H1 (cell line): ENCODE data around the gene MYRF. TPM values are rescaled to one million over a fixed set of nuclear protein-coding genes. Genes with fewer than 3 reads are reported as not detected.

Experiments
- CTCF ChIA-PET: fragments of 300-600 bp; sonication (Branson Sonifier 250); formaldehyde crosslinking; loops from one replicate; lab custom pipeline; 2021; ENCODE audit not compliant: partially characterized antibody; lab: Charles Lee
- POLR2A ChIA-PET: fragments of 300-600 bp; sonication (Branson Sonifier 250); formaldehyde crosslinking; loops from one replicate; lab custom pipeline; 2021; ENCODE audit warnings: inconsistent platforms; ENCODE audit not compliant: partially characterized antibody; lab: Charles Lee
- DNase-seq, 2 experiments: peaks; one replicate each; pipeline versions ENCODE4 v3.0.0 to v3.0.0-alpha.2; 2010 to 2022; ENCODE audit warnings: low spot score in 2 of 2, low read depth in 1 of 2, mixed read lengths in 1 of 2
- FAIRE-seq: peaks from 2 replicates; lab custom pipeline; 2011; peaks lifted over from hg19 to GRCh38; lab: Jason Lieb, UNC
- H2AFZ ChIP-seq: 2 replicates; pipeline ENCODE4 v1.8.1; 2012; ENCODE audit warnings: low read length, inconsistent platforms
- H2AK5ac ChIP-seq: 2 replicates; pipeline ENCODE4 v1.6.1; 2013; ENCODE audit warnings: low read depth, low read length
- H2BK120ac ChIP-seq: replicated peaks from 2 replicates; pipeline ENCODE3; 2013; ENCODE audit warnings: low read depth, low read length, inconsistent platforms
- H2BK12ac ChIP-seq: 2 replicates; pipeline ENCODE4 v1.6.1; 2013; ENCODE audit warnings: low read depth, low read length
- H2BK15ac ChIP-seq: 2 replicates; pipeline ENCODE4 v1.6.1; 2013; ENCODE audit warnings: low read length
- H2BK20ac ChIP-seq: 2 replicates; pipeline ENCODE4 v1.6.1; 2013; ENCODE audit warnings: low read length
- H2BK5ac ChIP-seq: 2 replicates; pipeline ENCODE4 v1.6.1; 2013; ENCODE audit warnings: low read depth, low read length
- H3K14ac ChIP-seq: 2 replicates; pipeline ENCODE4 v1.6.1; 2013; ENCODE audit warnings: inconsistent platforms; ENCODE audit not compliant: insufficient read length
- H3K18ac ChIP-seq: 2 replicates; pipeline ENCODE4 v1.6.1; 2013; ENCODE audit warnings: low read length; ENCODE audit errors: extremely low read depth
- H3K23ac ChIP-seq: 2 replicates; pipeline ENCODE4 v1.6.1; 2013; ENCODE audit warnings: inconsistent platforms; ENCODE audit not compliant: insufficient read length
- H3K23me2 ChIP-seq: 2 replicates; pipeline ENCODE4 v1.6.1; 2013; ENCODE audit warnings: low read depth, low read length
- H3K27ac ChIP-seq: 2 replicates; pipeline ENCODE4 v1.6.1; 2011; ENCODE audit warnings: low read depth, low read length, inconsistent platforms
- H3K27me3 ChIP-seq, 4 experiments: replicated peaks in 1 of 4; 1 replicate in 1 of 4; 2 replicates in 3 of 4; pipeline versions ENCODE4 v1.6.1 to v1.8.1; 2011 to 2013; ENCODE audit warnings: low read length in 3 of 4, mild to moderate bottlenecking in 3 of 4, inconsistent platforms in 2 of 4, mixed read lengths in 2 of 4, moderate library complexity in 1 of 4; ENCODE audit not compliant: control insufficient read depth in 3 of 4, insufficient read depth in 3 of 4; ENCODE audit errors: extremely low read depth in 1 of 4
- H3K36me3 ChIP-seq, 4 experiments: 2 replicates each; pipeline versions ENCODE4 v1.6.1 to v1.8.1; 2011 to 2013; ENCODE audit warnings: mild to moderate bottlenecking in 4 of 4, low read length in 3 of 4, moderate library complexity in 2 of 4, control low read depth in 1 of 4, inconsistent platforms in 1 of 4; ENCODE audit not compliant: insufficient read depth in 4 of 4, control insufficient read depth in 2 of 4
- H3K4ac ChIP-seq: replicated peaks from 2 replicates; pipeline ENCODE3; 2013; ENCODE audit warnings: low read length, low read depth, mixed read lengths, inconsistent platforms; ENCODE audit not compliant: insufficient read length
- H3K4me1 ChIP-seq, 4 experiments: replicated peaks in 1 of 4; 1 replicate in 1 of 4; 2 replicates in 3 of 4; pipeline versions ENCODE4 v1.6.1 to v1.8.1; 2011 to 2013; ENCODE audit warnings: low read length in 3 of 4, inconsistent platforms in 2 of 4, mixed read lengths in 1 of 4; ENCODE audit not compliant: insufficient read depth in 4 of 4, control insufficient read depth in 3 of 4
- H3K4me2 ChIP-seq, 2 experiments: 2 replicates each; pipeline versions ENCODE4 v1.6.1 to v1.8.1; 2011 to 2013; ENCODE audit warnings: low read depth in 2 of 2, low read length in 2 of 2, control low read depth in 1 of 2, inconsistent platforms in 1 of 2, mild to moderate bottlenecking in 1 of 2; ENCODE audit not compliant: insufficient read depth in 1 of 2
- H3K4me3 ChIP-seq, 4 experiments: fragments of 200-600, 300-600 bp in 1 of 4; sonication (generic), shearing (Covaris generic), sonication (Bioruptor Twin) in 1 of 4; 2 replicates each; pipeline versions ENCODE4 v1.5.1 to v1.8.1; 2011 to 2016; ENCODE audit warnings: low read length in 4 of 4, low read depth in 3 of 4, control low read depth in 2 of 4, inconsistent platforms in 2 of 4, mild to moderate bottlenecking in 2 of 4, mixed read lengths in 1 of 4, moderate library complexity in 1 of 4; ENCODE audit not compliant: insufficient read depth in 2 of 4; ENCODE audit errors: extremely low read depth in 1 of 4
- H3K56ac ChIP-seq: replicated peaks from 2 replicates; pipeline ENCODE3; 2013; ENCODE audit warnings: low read depth, mild to moderate bottlenecking, mixed read lengths, low read length, inconsistent platforms; ENCODE audit not compliant: insufficient read length
- H3K79me1 ChIP-seq: 2 replicates; pipeline ENCODE4 v1.6.1; 2013; ENCODE audit warnings: low read depth, low read length, control low read depth
- H3K79me2 ChIP-seq, 2 experiments: 2 replicates each; pipeline versions ENCODE4 v1.6.1 to v1.8.1; 2012 to 2013; ENCODE audit warnings: low read length in 2 of 2, mild to moderate bottlenecking in 2 of 2, inconsistent platforms in 1 of 2; ENCODE audit not compliant: insufficient read depth in 2 of 2, control insufficient read depth in 1 of 2
- H3K9ac ChIP-seq, 4 experiments: replicated peaks in 1 of 4; 1 replicate in 1 of 4; 2 replicates in 3 of 4; pipeline versions ENCODE4 v1.6.1 to v1.8.1; 2011 to 2013; ENCODE audit warnings: low read depth in 3 of 4, low read length in 3 of 4, control low read depth in 2 of 4, mild to moderate bottlenecking in 2 of 4, moderate library complexity in 2 of 4, inconsistent platforms in 1 of 4; ENCODE audit errors: extremely low read depth in 1 of 4
- H3K9me3 ChIP-seq, 2 experiments: 2 replicates each; pipeline versions ENCODE4 v1.6.1 to v1.8.1; 2012 to 2013; ENCODE audit warnings: mild to moderate bottlenecking in 2 of 2, moderate library complexity in 2 of 2, control low read depth in 1 of 2, inconsistent platforms in 1 of 2, low read depth in 1 of 2, low read length in 1 of 2, mixed read lengths in 1 of 2; ENCODE audit not compliant: insufficient read depth in 2 of 2
- H4K20me1 ChIP-seq, 2 experiments: replicated peaks in 1 of 2; 2 replicates each; pipeline versions ENCODE3 to v1.8.1; 2011 to 2013; ENCODE audit warnings: inconsistent platforms in 2 of 2, low read length in 2 of 2, mild to moderate bottlenecking in 1 of 2; ENCODE audit not compliant: insufficient read depth in 2 of 2, control insufficient read depth in 1 of 2
- H4K5ac ChIP-seq: 2 replicates; pipeline ENCODE4 v1.6.1; 2013; ENCODE audit warnings: low read length, low read depth, mixed read lengths, inconsistent platforms; ENCODE audit not compliant: insufficient read length
- H4K8ac ChIP-seq: 2 replicates; pipeline ENCODE4 v1.8.0; 2013; ENCODE audit warnings: mild to moderate bottlenecking, moderate library complexity, low read length, inconsistent platforms; ENCODE audit not compliant: insufficient read depth; ENCODE audit errors: extremely low read depth
- H4K91ac ChIP-seq: replicated peaks from 2 replicates; pipeline ENCODE3; 2013; ENCODE audit warnings: low read length, mixed read lengths, inconsistent platforms; ENCODE audit not compliant: insufficient read length
- CHD1 ChIP-seq: IDR thresholded peaks from 2 replicates; pipeline ENCODE4 v1.6.1; 2012; ENCODE audit warnings: low read depth, low read length, improper control_type of control experiment
- GABPA ChIP-seq: IDR thresholded peaks from 2 replicates; pipeline ENCODE4 v1.6.1; 2011; ENCODE audit warnings: mild to moderate bottlenecking, low read length, moderate library complexity, borderline replicate concordance; ENCODE audit not compliant: insufficient read depth
- PHF8 ChIP-seq: fragments of 200-600 bp; sonication (generic); conservative IDR thresholded peaks from 2 replicates; pipeline ENCODE4 v1.7.1; 2012; ENCODE audit warnings: low read depth, mild to moderate bottlenecking, inconsistent platforms, low read length, moderate library complexity
- POLR2A ChIP-seq, 2 experiments: IDR thresholded peaks; 1 replicate in 1 of 2; 2 replicates in 1 of 2; pipeline ENCODE4 v1.6.1; 2011; ENCODE audit warnings: low read depth in 2 of 2, low read length in 2 of 2, mild to moderate bottlenecking in 2 of 2; ENCODE audit errors: control extremely low read depth in 1 of 2
- POU5F1 ChIP-seq: IDR thresholded peaks from 2 replicates; pipeline ENCODE4 v1.6.1; 2011; ENCODE audit warnings: low read depth, mild to moderate bottlenecking, low read length, moderate library complexity
- RNF2 ChIP-seq: fragments of 200-900, 300-1000 bp; sonication (generic); IDR thresholded peaks from 2 replicates; pipeline ENCODE4 v1.7.1; 2016; ENCODE audit warnings: borderline replicate concordance, low read depth, mild to moderate bottlenecking, antibody characterized with exemption, low read length; ENCODE audit not compliant: poor library complexity, severe bottlenecking; ENCODE audit errors: missing control alignments
- SIN3A ChIP-seq, 2 experiments: IDR thresholded peaks in 1 of 2; conservative IDR thresholded peaks in 1 of 2; 2 replicates each; pipeline ENCODE4 v1.6.1; 2011 to 2012; ENCODE audit warnings: low read length in 2 of 2, improper control_type of control experiment in 1 of 2, low read depth in 1 of 2, mild to moderate bottlenecking in 1 of 2
- SP2 ChIP-seq: IDR thresholded peaks from 2 replicates; pipeline ENCODE4 v1.6.1; 2012; ENCODE audit warnings: mild to moderate bottlenecking, low read length, inconsistent platforms
- TAF7 ChIP-seq: optimal IDR thresholded peaks from 2 replicates; pipeline ENCODE3; 2011; ENCODE audit warnings: low read depth, mild to moderate bottlenecking, inconsistent platforms, low read length, moderate library complexity, borderline replicate concordance
- TBP ChIP-seq: IDR thresholded peaks from 2 replicates; pipeline ENCODE4 v1.6.1; 2011; ENCODE audit warnings: low read depth, low read length, improper control_type of control experiment
- WGBS, 2 experiments: shearing (Covaris generic) in 1 of 2; methylation state at CpG; one replicate each; pipeline versions ENCODE4 v1.1.6 to v1.1.7; 2013 to 2015; ENCODE audit warnings: low lambda C conversion rate in 2 of 2, mixed read lengths in 2 of 2, inconsistent platforms in 1 of 2, low coverage in 1 of 2, missing lambda C conversion rate in 1 of 2; ENCODE audit not compliant: insufficient replicate concordance in 2 of 2, insufficient coverage in 1 of 2, insufficient read length in 1 of 2; ENCODE audit errors: extremely low coverage in 1 of 2, missing lambda C conversion rate in 1 of 2; 5-methylcytosine and 5-hydroxymethylcytosine counted together
- polyA plus RNA-seq, 7 experiments: library from polyadenylated mRNA; depleted of rRNA in 3 of 7; stranded (reverse) in 5 of 7; unstranded in 2 of 7; fragments of >200 nt in 5 of 7; fragments of 200-250 nt in 2 of 7; gene quantifications; 1 replicate in 5 of 7; 2 replicates in 1 of 7; 4 replicates in 1 of 7; pipeline versions ENCODE4 v1.2.1 to v1.2.3, GENCODE V29; 2011 to 2013; ENCODE audit warnings: missing spikeins in 2 of 7, mixed read lengths in 2 of 7
- total RNA-seq: library from RNA; stranded (reverse); fragmentation: NEBNext Ultra II Directional; extraction: Animal tissue kit (Norgen Biotek cat#: 25700); gene quantifications from 2 replicates; pipeline ENCODE4 v1.2.1, GENCODE V29; 2021
- TF ChIP-seq, protein P1 (sequence below): IDR thresholded peaks from 2 replicates; pipeline ENCODE4 v1.6.1; 2012; ENCODE audit warnings: inconsistent platforms

Gene MYRF
- total and polyA plus RNA-seq, 2 of the 8 experiments (the other 6 are each of a cell fraction or from before 2014, with no cell fraction given): 6.0 to 6.1 TPM

GRCh38 chr11:61826930-61827570 is 74.6 kb downstream of the MYRF start:
- Histone ChIP-seq H4K91ac (peak overlapping the region; percentile 83), H3K4me1 (peaks cover 9 to 22% (median 15%) of the 10 kb centered on the region in 4 experiments), H3K79me1 (peaks cover 8% of the 10 kb centered on the region), H2BK5ac (peak overlapping the region; percentile 71), H3K9me3 (no peaks in the 10 kb centered on the region), H2AFZ (no peak overlapping the region), H2BK120ac (peak overlapping the region; percentile 70), H3K14ac (no peak overlapping the region), H3K36me3 (peaks cover 0 to 3% (median 2%) of the 10 kb centered on the region in 4 experiments; a peak in 2 of 8 replicates), H3K79me2 (peaks cover 29 to 39% of the 10 kb centered on the region in 2 experiments), H4K8ac (peak overlapping the region; percentile 90; the same call in 1 of the 2 replicates), H3K23ac (no peak overlapping the region), H2BK12ac (no peak overlapping the region), H3K9ac (peak overlapping the region; percentile 63 to 87 (median 80)), H2BK20ac (no peak overlapping the region), H2AK5ac (0 out of 2 replicates have a peak overlapping the region, but pooled peaks have one; percentile 42), H3K27me3 (no peaks in the 10 kb centered on the region), H3K4me3 (peak overlapping the region; percentile 77 to 96 (median 86)), H3K4ac (peak overlapping the region; percentile 30), H3K4me2 (peak overlapping the region; percentile 96 to 98), H4K5ac (peak overlapping the region; percentile 86), H3K23me2 (peaks cover 14% of the 10 kb centered on the region), H3K56ac (peak overlapping the region; percentile 94), H4K20me1 (peaks cover 7 to 17% of the 10 kb centered on the region in 2 experiments), H3K27ac (peak overlapping the region; percentile 74), H2BK15ac (peak overlapping the region; percentile 11; the same call in 1 of the 2 replicates), H3K18ac (peak overlapping the region; percentile 66)
- FAIRE-seq: no peak
- 26% methylated on average over 19 of the region's 23 CpGs; no CpG with 5 or more reads in 1 of the 2 experiments for WGBS, 2 experiments
- CTCF ChIA-PET: interaction anchor here (0.7 to 3.2 kb wide), 3 partner anchors 9 to 197 kb away, joined by 3 to 16 read pairs (median 7); partner anchors contain the start of gene FADS1
- peak in 1 of 2 experiments; percentile 54 for DNase-seq
- POLR2A ChIA-PET: interaction anchor here (0.8 to 9.9 kb wide), 7 partner anchors 11 to 141 kb away, joined by 3 to 210 read pairs (median 5); partner anchors contain the start of genes FADS1, FEN1 and FTH1
- TF ChIP-seq POU5F1 (no peak), POLR2A (IDR thresholded peaks at IDR 0.05; ENCODE audit: control extremely low read depth in 1 of 2, low read depth in 2 of 2, low read length in 2 of 2) (peak in 1 of 2 experiments; percentile 49; a peak in 2 of 3 replicates), GABPA (no peak), RNF2 (no peak), PHF8 (no peak), SP2 (no peak), SIN3A (conservative IDR thresholded peaks at IDR 0.05 in 1 of 2, IDR thresholded peaks at IDR 0.05 in 1 of 2; ENCODE audit: low read depth in 1 of 2, low read length in 2 of 2) (no peak), CHD1 (no peak), TAF7 (no peak), TBP (peak; percentile 16)
- TF ChIP-seq, protein P1, sequence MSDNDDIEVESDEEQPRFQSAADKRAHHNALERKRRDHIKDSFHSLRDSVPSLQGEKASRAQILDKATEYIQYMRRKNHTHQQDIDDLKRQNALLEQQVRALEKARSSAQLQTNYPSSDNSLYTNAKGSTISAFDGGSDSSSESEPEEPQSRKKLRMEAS: peak; percentile 65
